ENCODE results near the gene HOXD9.

DNA sequence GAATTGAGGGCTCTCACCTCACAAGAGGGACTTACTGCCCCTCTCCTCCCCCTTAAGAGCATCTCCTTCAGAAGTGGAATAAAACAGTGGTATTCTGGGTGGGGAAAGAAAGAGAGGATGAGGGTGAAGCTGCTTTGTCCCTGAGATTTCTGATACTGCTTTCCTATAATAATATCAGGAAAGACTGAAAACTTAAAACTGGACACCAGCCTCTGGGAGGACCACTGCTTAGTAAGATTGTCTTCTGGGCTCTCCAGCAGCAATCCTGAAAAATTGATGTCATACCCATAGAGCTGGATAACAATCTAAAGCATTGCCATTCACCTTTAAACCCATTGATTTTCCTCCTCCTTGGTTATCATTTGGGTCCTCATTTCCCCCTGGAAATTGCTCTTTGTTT, 24.1 kb downstream of the HOXD9 start:
- no peak for TF ChIP-seq CTCF (IDR thresholded peaks at IDR 0.05)
- no peak for TF ChIP-seq ELF1 (IDR thresholded peaks at IDR 0.05)
